EH (cell line): Measurements from ENCODE around the gene OR2AJ1.

Experiments
- DNase-seq: peaks from one replicate; pipeline ENCODE4 v3.0.0-alpha.2; 2015; ENCODE audit warnings: low read depth

The OR2AJ1 gene

GRCh38 chr1:247961791-247962190 is 37.1 kb downstream of the OR2AJ1 start:
- DNase-seq = no peak

DNA sequence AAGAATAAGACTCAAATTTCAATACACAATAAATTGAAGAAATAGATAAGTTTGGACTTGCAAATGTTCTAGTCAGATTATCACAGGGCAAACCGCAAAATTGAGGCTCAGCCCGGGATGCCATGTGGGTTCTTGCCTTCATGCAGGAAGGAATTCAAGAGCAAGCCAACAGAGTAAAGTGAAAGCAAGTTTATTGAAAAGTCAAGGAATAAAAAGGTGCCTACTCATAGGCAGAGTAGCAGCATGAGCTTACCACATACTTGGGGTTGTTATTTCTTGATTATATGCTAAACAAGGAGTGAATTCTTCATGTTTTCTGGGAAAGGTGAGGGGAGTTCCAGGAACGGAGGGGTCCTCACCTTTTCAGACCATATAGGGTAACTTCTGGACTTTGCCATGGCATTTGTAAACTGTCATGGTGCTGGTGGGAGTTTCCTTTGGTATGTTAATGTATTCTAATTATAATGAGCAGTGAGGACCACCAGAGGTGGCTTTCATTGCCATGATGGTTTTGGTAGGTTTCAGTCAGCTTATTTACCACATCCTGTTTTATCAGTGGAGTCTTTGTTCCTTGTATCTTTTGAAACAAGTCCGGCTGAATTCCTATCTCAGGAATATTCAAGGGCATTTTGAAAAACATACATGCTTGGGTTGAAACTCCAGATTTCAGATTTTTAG is 38.4 kb downstream of the OR2AJ1 start:
- no peak for DNase-seq

- DNase-seq = no peak
These were observed 40.2 kb downstream of the OR2AJ1 start, which contains the start of gene OR2AK2 for GRCh38 chr1:247964933-247965332. TSS of gene OR2AK2 (plus strand) at chr1:247965233. CDS start at chr1:247965377, 144 bp downstream.

- no peak for DNase-seq
These were observed 42.0 kb downstream of the OR2AJ1 start for GRCh38 chr1:247966532-247967204.
